Gastroesophageal sphincter (tissue), 4 donors: ENCODE data around the gene SEPTIN1. TPM values are rescaled to one million over a fixed set of nuclear protein-coding genes. Genes with fewer than 3 reads are reported as not detected.

Experiments
- ATAC-seq: fragments of 150-250 bp; one replicate; pipeline ENCODE4 v1.9.1; 2016; ENCODE audit warnings: mild to moderate bottlenecking, moderate library complexity
- H3K27ac ChIP-seq, 4 donors: fragments of 200-600 bp; sonication (generic) in 3 of 4; 1 replicate in 3 of 4; 2 replicates in 1 of 4; pipeline ENCODE4 v1.5.1; 2016 to 2019
- H3K27me3 ChIP-seq: fragments of 200-600 bp; sonication (generic); one replicate; pipeline ENCODE4 v1.5.1; 2019
- H3K36me3 ChIP-seq, 2 donors: fragments of 200-600 bp; sonication (generic); one replicate each; pipeline ENCODE4 v1.5.1; 2019; ENCODE audit warnings: control low read depth in 1 of 2
- H3K4me1 ChIP-seq, 3 donors: fragments of 200-600 bp; sonication (generic); 1 replicate in 2 of 3; 2 replicates in 1 of 3; pipeline ENCODE4 v1.5.1; 2016 to 2019; ENCODE audit warnings: control low read depth in 2 of 3
- H3K4me3 ChIP-seq, 2 donors: fragments of 200-600 bp; sonication (generic); one replicate each; pipeline ENCODE4 v1.5.1; 2019; ENCODE audit warnings: mild to moderate bottlenecking in 1 of 2, moderate library complexity in 1 of 2
- H3K9me3 ChIP-seq, 3 donors: fragments of 200-600 bp; sonication (generic); one replicate each; pipeline ENCODE4 v1.5.1; 2017 to 2019; ENCODE audit warnings: control low read depth in 2 of 3
- EP300 ChIP-seq: sonication (generic); formaldehyde crosslinking; IDR thresholded peaks from one replicate; pipeline ENCODE4 v1.6.1; 2017; ENCODE audit warnings: antibody characterized with exemption, mild to moderate bottlenecking
- POLR2A ChIP-seq, 2 donors: fragments of 450-650 bp; IDR thresholded peaks; one replicate each; pipeline ENCODE4 v1.6.1; 2017; ENCODE audit warnings: antibody characterized with exemption in 2 of 2, mild to moderate bottlenecking in 2 of 2, moderate library complexity in 1 of 2
- POLR2AphosphoS5 ChIP-seq: sonication (generic); formaldehyde crosslinking; IDR thresholded peaks from one replicate; pipeline ENCODE4 v1.6.1; 2017; ENCODE audit warnings: antibody characterized with exemption
- WGBS, 2 donors: methylation state at CpG; one replicate each; pipeline ENCODE4 v1.1.5; 2018; ENCODE audit warnings: low coverage in 1 of 2; 5-methylcytosine and 5-hydroxymethylcytosine counted together
- total RNA-seq, 4 donors: library from RNA; depleted of rRNA; stranded (reverse); fragments of >200 nt; gene quantifications; one replicate each; pipeline ENCODE4 v1.1.0, GENCODE V29; 2016
- TF ChIP-seq, protein P1 (sequence below), 4 experiments: fragments of 200-600 bp in 2 of 4; fragments of 450-650 bp in 2 of 4; sonication (generic) in 1 of 4; IDR thresholded peaks; one replicate each; pipeline ENCODE4 v1.5.1; 2017 to 2019; ENCODE audit warnings: antibody characterized with exemption in 4 of 4, mild to moderate bottlenecking in 2 of 4, moderate library complexity in 2 of 4

SEPTIN1 gene
- total RNA-seq, 4 donors from 2014 or later, result 0.59 to 2.2 (median 1.2) TPM

DNA sequence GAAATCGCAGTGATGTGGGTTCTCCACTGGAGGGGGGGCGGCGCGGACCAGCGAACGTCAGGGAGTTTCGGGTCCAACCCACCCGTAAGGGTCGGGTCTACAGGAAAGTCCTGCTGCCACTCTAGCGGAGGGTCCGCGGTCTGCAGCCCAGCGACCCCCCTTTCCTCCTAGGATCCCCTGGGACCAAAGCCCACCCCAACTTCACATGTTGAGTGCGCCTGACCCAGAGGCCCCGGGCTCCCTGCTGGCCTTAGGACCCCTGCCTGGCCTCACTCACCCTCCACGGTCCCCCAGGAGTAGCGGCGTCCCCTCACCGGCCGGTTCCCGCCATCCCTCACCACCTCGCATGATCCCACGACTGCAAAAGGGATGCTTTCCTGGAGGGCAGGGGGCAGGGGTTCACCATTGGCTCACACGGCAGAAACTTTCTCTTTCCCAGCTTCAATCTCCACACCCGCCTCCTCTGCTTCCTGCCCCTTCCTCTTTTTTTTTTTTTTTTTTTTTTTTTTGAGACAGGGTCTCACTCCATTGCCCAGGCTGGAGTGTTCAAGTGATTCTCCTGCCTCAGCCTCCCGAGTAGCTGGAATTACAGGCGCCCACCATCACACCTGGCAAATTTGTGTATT lies 3.1 kb downstream of the SEPTIN1 start:
- H3K36me3 ChIP-seq, result no peaks in the 10 kb centered on the region
- 47% methylated on average over 10 of the region's 27 CpGs; no CpG with 5 or more reads in 1 of the 2 donors for WGBS, 2 donors
- H3K4me3 ChIP-seq, result peak overlapping the region; percentile 44 to 68
- ATAC-seq, result no peak
- H3K27me3 ChIP-seq, result no peaks in the 10 kb centered on the region
- H3K9me3 ChIP-seq, result no peaks in the 10 kb centered on the region
- H3K4me1 ChIP-seq, result peaks cover 0 to 51% (median 10%) of the 10 kb centered on the region in 3 donors
- TF ChIP-seq, protein P1, sequence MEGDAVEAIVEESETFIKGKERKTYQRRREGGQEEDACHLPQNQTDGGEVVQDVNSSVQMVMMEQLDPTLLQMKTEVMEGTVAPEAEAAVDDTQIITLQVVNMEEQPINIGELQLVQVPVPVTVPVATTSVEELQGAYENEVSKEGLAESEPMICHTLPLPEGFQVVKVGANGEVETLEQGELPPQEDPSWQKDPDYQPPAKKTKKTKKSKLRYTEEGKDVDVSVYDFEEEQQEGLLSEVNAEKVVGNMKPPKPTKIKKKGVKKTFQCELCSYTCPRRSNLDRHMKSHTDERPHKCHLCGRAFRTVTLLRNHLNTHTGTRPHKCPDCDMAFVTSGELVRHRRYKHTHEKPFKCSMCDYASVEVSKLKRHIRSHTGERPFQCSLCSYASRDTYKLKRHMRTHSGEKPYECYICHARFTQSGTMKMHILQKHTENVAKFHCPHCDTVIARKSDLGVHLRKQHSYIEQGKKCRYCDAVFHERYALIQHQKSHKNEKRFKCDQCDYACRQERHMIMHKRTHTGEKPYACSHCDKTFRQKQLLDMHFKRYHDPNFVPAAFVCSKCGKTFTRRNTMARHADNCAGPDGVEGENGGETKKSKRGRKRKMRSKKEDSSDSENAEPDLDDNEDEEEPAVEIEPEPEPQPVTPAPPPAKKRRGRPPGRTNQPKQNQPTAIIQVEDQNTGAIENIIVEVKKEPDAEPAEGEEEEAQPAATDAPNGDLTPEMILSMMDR (IDR thresholded peaks at IDR 0.05), result no peak
- TF ChIP-seq EP300 (no peak), POLR2A (IDR thresholded peaks at IDR 0.05) (no peak), POLR2AphosphoS5 (no peak)
- H3K27ac ChIP-seq, result peak overlapping the region; percentile 83 to 100 (median 99)

DNA sequence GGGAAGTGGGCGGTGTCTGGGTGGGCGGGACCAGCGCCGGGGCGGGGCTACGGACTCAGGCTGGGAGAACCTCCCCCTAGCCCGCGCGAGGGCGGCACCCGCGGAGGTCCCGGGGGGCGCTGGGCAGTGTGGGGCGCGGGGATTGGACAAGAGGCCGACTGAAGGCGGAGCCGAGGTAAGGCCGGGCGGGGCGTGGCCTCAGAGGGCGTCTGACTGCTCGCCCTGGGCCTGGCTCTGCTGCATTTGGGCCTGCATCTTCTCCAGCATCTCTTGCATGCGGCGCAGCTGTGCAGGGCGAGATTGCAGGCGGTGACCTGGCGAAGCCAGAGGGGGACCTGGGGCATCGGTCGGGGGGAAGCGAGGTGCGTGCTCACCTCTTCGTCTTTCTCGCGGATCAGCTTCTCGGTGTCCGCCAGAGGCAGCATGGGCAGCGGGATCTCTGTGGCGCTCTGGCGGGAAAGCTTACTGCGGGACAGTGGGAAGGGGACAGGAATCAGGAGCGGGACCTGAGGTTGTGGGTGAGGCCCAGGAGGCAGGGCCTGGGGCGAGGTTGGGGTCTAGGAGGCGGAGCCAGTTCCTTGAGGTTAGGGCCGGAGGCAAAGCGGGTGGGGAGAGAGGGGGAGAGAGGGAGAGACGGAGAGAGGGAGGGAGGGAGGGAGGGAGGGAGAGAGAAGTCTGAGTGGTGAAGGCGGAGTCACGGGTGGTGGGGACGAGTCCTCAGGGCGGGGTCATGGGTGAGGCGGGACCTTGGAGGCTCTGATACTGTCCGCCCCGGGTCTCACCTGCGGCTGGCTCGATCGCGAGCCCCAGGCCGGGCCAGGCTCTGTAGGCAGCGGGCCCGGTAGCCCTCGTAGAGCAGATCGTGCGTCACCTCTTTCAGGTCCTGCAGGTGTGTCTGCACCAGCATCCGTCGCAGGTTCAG lies 3.9 kb downstream of the SEPTIN1 start:
- peak overlapping the region; percentile 90 to 100 (median 99) for H3K27ac ChIP-seq
- H3K9me3 ChIP-seq, result no peaks in the 10 kb centered on the region
- no peaks in the 10 kb centered on the region for H3K27me3 ChIP-seq
- peaks cover 0 to 46% (median 10%) of the 10 kb centered on the region in 3 donors for H3K4me1 ChIP-seq
- peak overlapping the region; percentile 44 to 68 for H3K4me3 ChIP-seq
- 0 to 20% methylated on average over 1 of the region's 67 CpGs for whole genome bisulfite sequencing, 2 donors
- H3K36me3 ChIP-seq, result no peaks in the 10 kb centered on the region
- TF ChIP-seq, protein P1 (IDR thresholded peaks at IDR 0.05), result peak in 2 of 4 experiments; percentile 27 to 40
- TF ChIP-seq POLR2AphosphoS5, result peak; percentile 43
- TF ChIP-seq EP300, result no peak
- TF ChIP-seq POLR2A (IDR thresholded peaks at IDR 0.05), result peak; percentile 39 to 42
- ATAC-seq, result peak; percentile 95

DNA sequence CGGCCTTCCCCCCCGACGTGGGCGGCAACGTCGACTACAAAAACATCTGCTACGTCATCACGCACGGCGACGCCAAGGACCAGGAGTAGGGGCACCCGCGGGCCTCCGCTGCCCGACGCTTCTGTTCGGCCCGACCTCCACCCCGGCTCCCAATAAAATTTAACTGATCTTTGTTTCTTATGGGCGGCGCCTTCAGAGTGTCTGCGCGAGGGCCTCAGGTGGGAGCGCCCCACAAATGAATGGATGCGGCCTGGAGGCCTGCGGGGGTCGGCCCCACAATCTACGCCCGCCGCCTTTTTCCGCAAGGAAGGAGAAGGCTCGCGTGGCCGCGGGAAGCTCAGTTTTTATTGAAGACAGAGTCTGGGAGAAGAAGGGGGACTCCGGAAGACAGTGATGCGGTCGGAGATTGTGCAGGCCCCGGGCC lies 4.5 kb downstream of the SEPTIN1 start:
- H3K27me3 ChIP-seq, result no peaks in the 10 kb centered on the region
- peak overlapping the region; percentile 44 to 68 for H3K4me3 ChIP-seq
- H3K9me3 ChIP-seq, result no peaks in the 10 kb centered on the region
- H3K27ac ChIP-seq, result peak overlapping the region; percentile 90 to 100 (median 99)
- ATAC-seq, result peak; percentile 77
- TF ChIP-seq EP300 (no peak), POLR2A (IDR thresholded peaks at IDR 0.05) (peak; percentile 58 to 79), POLR2AphosphoS5 (peak; percentile 81)
- TF ChIP-seq, protein P1 (IDR thresholded peaks at IDR 0.05), result peak in 1 of 4 experiments; percentile 10
- 0% methylated on average over 3 of the region's 39 CpGs; no CpG with 5 or more reads in 1 of the 2 donors for WGBS, 2 donors
- H3K36me3 ChIP-seq, result no peaks in the 10 kb centered on the region
- H3K4me1 ChIP-seq, result peaks cover 0 to 41% (median 10%) of the 10 kb centered on the region in 3 donors

DNA sequence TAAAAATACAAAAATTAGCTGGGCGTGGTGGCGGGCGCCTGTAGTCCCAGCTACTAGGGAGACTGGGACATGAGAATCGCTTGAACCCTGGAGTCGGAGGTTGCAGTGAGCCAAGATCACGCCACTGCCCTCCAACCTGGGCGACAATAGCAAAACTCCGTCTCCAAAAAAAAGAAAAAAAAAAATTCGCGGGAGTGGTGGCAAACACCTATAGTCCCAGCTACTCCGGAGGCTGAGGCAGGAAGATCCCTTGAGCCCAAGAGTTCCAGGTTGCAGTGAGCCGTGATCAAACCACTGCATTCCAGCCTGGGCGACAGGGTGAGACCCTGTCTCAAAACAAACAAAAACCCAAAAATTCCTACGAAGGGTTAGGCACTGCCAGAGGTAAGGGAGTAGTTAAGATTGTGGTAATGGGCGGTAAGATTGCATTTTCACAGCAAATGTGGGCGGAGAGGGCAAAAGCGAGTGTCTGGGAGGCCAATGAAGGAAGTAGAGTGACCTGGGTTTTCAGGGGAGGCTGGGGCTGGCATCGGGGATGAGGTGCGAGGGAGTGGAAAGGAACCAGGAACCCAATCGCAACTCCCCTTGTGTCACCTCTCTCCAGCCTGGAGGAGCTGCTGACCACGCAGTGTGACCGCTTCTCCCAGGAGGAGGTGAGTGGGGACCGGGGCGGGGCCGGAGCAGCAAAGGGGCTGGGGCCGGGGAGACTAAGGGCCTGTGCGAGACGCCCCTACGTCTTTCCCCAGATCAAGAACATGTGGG lies 5.1 kb downstream of the SEPTIN1 start:
- Histone ChIP-seq H3K9me3 (no peaks in the 10 kb centered on the region), H3K36me3 (no peaks in the 10 kb centered on the region), H3K4me1 (peaks cover 0 to 35% (median 10%) of the 10 kb centered on the region in 3 donors), H3K27me3 (no peaks in the 10 kb centered on the region), H3K4me3 (peak overlapping the region; percentile 44 to 68), H3K27ac (peak overlapping the region; percentile 90 to 100 (median 99))
- no peak for ATAC-seq
- no peak for TF ChIP-seq EP300
- WGBS, 2 donors, result 38 to 41% methylated on average over 11 to 16 of the region's 29 CpGs
